ENCODE measurements around the gene COL6A2. TPM values are rescaled to one million over a fixed set of nuclear protein-coding genes. Genes with fewer than 3 reads are reported as not detected.

Gene COL6A2
- total and polyA plus RNA-seq, 2 of the 13 experiments (the other 11 are each of a cell fraction or from before 2014, with no cell fraction given) = 0.07 to 0.41 TPM

GRCh38 chr21:46155514-46156377, 57.8 kb downstream of the COL6A2 start, which contains the start of gene FTCD (continued):
- TF ChIP-seq PRDM15 (CRISPR knock-in tag; IDR thresholded peaks at IDR 0.05) (no peak), TBL1XR1 (IDR thresholded peaks at IDR 0.05; ENCODE audit: borderline replicate concordance, low read length, partially characterized antibody) (no peak), GPBP1L1 (CRISPR knock-in tag; IDR thresholded peaks at IDR 0.05) (no peak), ZIK1 (CRISPR knock-in tag; IDR thresholded peaks at IDR 0.05; ENCODE audit: borderline replicate concordance, low read depth) (peak; percentile 32), ZNF512B (CRISPR knock-in tag; IDR thresholded peaks at IDR 0.05; ENCODE audit: borderline replicate concordance) (no peak), CCAR2 (optimal IDR thresholded peaks at IDR 0.05; ENCODE audit: low read depth, low read length) (no peak), ARID4A (CRISPR knock-in tag; IDR thresholded peaks at IDR 0.05; ENCODE audit: borderline replicate concordance) (peak; percentile 89), GTF2F1 (IDR thresholded peaks at IDR 0.05; ENCODE audit: low read length) (no peak), FOXP4 (CRISPR knock-in tag; IDR thresholded peaks at IDR 0.05) (peak; percentile 45; the same call in 1 of the 2 replicates), SRY (CRISPR knock-in tag; IDR thresholded peaks at IDR 0.05) (0 out of 2 replicates have a peak, but pooled peaks have one; percentile 28)
